UCSD-AML1 (cell line): ENCODE results near the gene SERPINB4.

ENCODE experiments used
- DNase-seq: peaks from one replicate; lab custom pipeline; 2025; ENCODE audit not compliant: unreplicated experiment; lab: John Stamatoyannopoulos, UW

Gene SERPINB4

DNA sequence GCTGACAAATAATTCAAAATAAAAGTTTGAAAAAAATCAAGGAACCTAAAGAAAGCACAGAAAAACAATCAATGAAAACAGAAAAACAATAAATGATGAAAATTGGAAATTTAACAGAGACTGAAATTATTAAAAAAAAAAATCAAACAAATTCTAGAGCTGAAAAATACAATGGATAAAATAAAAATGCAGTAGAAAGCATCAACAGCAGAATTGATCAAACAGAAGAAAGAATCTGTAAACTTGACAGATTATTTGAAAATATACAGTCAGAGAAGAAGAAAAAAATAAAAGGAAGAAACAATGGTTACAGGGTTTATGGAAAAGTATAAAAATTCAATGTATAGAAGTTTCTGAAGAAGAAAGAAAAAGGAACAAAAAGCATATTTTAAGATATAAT lies 16.2 kb downstream of the SERPINB4 start:
- no peak for DNase-seq

DNA sequence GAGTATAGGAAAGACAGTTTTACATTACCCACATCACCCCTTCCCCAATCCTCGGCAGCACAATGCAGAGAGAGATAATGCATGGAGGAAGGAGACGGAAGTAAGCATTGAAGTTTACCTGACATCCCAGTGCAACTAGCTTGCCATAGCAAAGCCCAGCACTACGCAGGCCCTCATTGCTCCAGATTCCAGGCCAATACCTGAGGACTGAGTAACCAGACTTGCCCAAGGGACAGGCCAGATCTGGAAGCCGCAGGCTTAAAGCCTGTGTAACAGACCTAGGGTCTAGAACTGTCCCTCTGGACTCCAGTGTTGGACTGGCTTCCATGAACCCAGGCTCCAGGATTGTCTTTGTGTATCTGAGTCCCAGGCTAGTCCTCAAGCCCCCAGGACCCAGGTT lies 17.6 kb downstream of the SERPINB4 start:
- DNase-seq: no peak

DNA sequence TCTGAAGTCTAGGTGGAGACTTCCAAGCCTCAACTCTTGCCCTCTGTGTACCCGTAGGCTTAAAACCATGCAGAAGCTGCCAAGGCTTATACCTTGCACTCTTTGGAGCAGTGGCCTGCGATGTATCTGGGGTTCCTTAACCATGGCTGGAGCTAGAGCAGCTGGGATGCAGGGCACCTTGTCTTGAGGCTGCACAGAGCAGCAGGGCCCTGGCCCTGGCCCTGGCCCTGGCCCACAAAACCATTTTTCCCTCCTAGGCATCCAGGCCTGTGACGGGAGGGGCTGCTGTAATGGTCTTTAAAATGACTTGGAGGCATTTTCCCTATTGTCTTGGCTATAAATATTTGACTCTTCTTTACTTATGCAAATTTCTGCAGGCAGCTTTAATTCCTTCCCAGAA lies 19.2 kb downstream of the SERPINB4 start:
- no peak for DNase-seq

DNA sequence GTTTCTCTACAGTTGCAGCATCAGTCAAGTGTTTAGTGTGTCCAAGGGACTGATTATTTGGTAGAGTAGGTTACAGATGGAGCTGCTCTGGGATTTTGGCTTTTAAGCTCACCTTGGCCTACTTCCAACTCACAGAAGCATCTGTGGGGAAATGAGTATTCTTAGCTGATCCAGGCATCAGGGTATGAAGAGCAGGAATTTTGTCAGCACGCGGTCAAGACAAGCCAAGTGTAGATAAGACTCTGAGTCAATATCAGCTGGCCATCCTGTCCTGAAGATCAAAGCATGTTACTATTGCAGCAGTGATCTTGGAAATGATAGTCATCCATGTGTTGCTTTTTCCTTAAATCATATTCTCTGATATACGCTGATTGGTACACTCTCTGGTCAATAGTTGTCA lies 24.4 kb downstream of the SERPINB4 start:
- no peak for DNase-seq

DNA sequence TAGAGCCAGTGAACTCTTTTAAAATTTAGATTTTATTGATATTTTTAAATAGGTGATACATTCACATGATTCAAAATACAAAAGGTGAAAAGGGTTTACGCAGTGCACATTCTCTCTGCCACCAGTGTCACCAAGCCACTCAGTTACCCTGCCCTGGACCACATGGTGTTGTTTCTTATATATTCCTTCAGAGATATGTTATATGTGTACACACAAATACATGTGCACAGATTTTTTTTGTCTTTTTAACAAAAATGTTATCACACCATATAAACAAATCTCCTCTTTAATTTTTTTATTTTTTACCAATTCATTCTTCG lies 26.2 kb downstream of the SERPINB4 start:
- no peak for DNase-seq

DNA sequence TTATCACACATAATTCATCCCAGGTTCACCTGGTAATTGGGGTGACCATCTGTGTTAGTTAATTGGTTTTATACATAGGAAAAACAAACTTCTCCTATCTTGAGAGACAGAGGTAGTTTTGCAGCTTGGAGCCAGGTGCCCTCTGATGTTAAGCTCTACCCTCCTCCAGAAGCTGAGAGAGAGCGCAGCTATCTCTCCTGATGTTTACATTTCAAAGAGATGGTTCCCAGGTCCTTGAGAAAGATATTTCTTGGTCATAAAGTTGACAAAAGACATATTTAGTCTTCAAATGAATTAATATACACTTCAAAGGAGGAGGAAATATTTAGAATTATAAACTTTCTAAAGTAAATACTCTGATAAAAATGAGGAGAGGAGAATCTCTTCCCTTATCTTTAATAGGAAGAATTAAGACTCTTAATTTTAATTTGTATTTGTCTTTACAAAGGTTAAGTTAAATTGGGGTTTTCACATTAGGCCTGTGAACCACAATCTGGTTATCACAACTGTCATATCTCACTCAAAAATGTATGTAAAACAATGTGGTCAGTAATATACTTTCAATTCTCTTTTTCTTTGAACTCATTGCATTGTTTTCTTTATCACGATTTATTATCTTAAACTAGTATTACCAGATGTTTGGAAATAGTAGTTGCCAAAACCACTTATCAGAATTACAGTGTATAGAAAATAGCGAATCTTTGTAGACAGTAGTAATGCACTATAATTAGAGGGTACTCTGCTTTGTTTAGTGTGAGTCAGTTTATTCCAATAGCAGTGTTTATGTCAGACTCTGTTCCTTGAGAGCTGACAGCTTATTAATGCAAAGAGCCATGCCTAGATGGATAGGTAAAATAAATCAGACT lies 26.8 kb downstream of the SERPINB4 start:
- no peak for DNase-seq

- DNase-seq: no peak
These were observed 30.6 kb downstream of the SERPINB4 start for GRCh38 chr18:63613420-63613819.

- DNase-seq: no peak
These were observed 37.5 kb downstream of the SERPINB4 start for GRCh38 chr18:63606526-63606925.

DNA sequence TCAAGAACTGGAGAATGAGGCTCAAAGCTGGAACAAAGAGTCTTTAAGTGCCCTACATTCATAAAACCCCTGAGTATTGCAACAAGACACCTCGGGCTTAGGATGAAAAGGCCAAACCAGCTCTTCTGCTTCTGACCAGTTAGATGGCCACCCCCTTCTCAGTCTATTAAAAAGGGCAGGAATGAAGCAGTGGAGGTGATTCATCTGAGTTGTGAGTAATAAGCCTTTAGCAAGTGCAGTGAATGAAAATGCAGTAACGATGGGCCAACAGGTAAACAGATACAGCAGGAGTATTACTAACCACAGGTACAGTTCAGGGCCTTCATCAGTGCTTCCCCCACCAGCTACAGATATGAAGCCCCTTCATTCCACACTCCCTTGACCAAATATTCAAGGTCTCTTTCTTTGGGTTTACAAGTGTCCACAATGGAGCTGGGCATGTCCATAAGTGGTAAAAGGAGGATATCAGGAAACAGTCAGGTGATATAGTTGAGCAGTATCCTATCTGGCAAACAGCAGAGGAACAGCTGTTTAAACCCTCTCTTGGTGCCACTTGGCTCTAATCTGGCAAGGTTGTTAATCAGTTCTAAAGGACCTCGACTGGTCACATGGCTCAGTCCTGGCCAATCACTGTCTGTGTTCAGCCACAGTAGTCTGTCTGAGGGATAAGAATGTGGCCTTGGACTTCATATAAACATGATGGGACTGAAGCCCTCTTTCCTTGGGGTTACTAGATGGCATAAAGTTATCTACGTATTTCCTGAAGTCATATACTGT lies 39.1 kb downstream of the SERPINB4 start:
- DNase-seq: no peak

DNA sequence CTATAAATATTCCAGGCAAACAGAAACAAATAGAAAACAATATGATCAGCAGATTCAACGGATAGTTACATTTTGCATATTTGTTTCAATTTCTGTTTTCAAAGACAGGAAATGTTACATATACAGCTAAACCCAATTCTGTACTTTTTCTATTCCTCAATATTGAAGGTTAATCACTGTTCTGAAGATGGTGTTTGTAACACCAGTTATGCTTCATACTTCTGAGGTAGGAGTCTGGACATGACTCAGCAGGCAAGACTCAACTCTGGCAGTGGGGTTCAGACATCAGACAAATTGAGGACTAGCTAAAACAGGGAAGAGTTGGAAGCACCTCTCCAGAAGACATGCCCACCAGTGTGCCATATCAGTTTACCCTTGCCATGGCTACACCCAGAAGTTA lies 40.3 kb downstream of the SERPINB4 start:
- DNase-seq: no peak

DNA sequence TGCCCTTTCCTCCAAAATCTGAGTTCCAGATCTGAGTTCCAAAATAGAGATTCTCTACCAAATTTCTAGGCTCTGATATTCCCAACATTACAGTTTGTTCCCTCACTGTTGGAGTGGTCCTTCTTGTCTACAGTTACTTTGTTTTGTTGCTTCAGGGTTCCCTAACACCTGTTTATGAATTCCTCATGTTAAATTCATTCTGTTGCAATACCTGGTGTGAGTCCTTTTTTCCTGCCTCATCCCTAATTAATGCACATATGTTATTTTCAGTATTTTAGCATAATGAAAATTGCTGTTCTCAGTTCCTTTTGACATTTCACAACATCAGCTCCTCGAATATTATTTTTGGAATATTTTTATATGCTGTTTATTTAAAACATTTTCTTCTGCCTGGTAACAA lies 40.7 kb downstream of the SERPINB4 start:
- no peak for DNase-seq

DNA sequence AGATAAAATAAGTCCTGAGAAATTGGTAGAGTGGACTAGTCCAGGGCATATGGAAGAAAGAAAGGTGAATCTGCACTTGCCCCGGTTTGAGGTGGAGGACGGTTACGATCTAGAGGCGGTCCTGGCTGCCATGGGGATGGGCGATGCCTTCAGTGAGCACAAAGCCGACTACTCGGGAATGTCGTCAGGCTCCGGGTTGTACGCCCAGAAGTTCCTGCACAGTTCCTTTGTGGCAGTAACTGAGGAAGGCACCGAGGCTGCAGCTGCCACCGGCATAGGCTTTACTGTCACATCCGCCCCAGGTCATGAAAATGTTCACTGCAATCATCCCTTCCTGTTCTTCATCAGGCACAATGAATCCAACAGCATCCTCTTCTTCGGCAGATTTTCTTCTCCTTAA lies 47.1 kb downstream of the SERPINB4 start:
- no peak for DNase-seq

- DNase-seq: no peak
These were observed 51.6 kb downstream of the SERPINB4 start for GRCh38 chr18:63592471-63592870.

DNA sequence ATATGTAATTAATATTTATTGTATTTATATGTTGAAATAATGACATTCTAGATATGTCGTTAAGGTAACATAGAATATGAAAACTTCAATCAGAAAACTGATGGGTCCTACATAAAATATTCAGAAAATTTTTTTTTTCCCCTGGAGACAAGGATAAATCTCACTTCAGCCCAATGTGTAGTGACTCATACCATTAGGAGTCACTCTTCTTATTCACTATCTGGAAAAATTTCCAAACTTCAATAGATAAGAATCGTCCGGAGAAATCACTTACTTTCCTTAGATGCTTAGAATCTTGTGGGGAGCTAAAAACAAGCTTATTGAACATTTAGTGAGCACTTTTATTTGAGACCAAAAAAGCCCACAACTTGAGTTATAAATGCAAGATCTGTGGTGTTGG lies 52.3 kb downstream of the SERPINB4 start:
- no peak for DNase-seq

DNA sequence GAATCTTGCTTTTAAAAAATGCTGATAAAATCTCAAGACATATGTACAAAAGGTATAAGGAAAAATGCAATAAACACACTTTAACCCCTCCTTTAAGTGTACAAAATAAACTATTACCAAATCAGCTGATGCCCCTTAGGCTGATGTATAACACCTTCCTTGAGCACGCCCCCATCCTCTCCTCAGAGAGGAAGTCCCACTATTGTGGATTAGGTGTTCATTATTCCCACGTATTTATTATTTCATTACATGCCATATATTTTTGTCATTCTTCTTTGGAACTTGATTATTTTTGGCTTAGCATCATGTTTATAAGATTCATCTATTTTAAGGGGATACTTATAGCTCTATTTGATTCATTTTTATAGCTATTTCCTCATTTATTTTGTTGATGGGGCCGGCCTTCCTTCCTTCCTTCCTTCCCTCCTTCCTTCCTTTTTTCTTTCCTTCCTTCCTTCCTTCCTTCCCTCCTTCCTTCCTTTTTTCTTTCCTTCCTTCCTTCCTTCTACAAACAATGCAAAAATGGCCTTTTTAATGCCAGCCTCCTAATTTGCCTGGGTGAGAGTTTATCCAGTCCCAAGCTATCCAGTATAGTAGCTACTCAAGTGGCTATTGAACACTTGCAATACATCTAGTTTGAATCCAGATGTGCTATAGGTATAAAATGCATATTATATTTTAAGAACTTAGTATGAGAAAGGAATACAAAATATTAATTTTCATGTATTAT lies 52.9 kb downstream of the SERPINB4 start:
- DNase-seq: no peak

DNA sequence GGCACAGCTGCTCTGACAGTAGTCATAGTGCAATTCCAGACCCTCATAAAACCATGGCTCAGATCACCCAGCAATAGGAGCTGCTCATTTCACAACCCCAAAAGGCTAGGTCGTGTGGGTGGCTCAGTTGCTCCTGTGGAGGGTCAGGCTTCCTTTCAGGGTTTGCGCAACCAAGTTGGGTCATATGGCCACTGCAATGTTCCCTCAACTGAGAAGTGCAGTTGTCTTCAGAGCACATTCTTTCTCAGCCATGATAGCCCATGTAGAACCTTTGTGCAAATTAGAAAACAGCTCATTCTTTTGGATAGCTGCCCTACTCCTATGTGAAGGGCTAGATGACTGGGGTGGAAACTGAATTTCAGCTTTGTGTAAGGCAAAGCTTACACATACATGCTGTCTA lies 53.7 kb downstream of the SERPINB4 start:
- no peak for DNase-seq

DNA sequence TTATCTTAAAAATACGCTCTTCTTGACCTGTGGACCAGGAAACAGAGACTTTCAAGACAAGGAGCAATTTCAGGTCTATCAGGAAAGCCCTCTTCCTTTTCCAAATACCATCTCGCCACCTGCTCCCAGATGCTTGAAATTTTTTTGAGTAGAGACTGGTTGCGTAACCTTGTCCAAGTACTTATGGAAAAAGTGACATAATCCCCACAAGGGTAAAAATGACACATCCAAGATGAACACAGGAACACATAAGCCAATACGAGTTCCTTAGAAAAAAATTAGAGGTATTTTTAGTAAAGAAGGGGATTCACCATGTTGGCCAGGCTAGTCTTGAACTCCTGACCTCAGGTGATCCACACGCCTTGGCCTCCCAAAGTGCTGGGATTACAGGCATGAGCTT lies 55.1 kb downstream of the SERPINB4 start:
- DNase-seq: no peak
